HG03442 (cell line): ENCODE results near the gene CASQ1.
A peak's percentile ranks its signal among the peaks of the same experiment; 100 is the strongest.

Source experiments
- ATAC-seq: cut with Tn5 transposase; IDR thresholded peaks from one replicate; pipeline ENCODE4 v1.9.1; 2021; ENCODE audit warnings: mild to moderate bottlenecking, moderate library complexity; ENCODE audit not compliant: unreplicated experiment

Gene CASQ1

DNA sequence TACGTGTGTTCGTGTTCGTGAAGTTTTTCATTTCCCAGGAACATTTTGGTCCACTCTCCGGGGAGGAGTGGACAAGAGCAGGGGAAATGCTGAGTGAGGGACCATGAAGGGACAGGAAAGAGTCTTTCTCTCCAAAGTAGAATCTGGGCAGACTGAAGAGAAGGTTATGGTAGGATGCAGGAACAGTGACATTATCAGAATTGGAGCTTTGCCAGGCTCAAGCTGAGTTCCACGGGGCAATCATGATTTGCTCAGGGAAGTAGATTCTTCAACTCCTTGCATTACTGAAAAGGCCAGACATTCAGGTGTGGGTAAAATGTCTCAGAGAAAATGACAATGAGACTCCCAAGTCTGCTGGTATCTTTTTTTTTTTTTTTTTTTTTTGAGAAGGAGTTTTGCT lies 22.4 kb upstream of the CASQ1 start:
- no peak for ATAC-seq

DNA sequence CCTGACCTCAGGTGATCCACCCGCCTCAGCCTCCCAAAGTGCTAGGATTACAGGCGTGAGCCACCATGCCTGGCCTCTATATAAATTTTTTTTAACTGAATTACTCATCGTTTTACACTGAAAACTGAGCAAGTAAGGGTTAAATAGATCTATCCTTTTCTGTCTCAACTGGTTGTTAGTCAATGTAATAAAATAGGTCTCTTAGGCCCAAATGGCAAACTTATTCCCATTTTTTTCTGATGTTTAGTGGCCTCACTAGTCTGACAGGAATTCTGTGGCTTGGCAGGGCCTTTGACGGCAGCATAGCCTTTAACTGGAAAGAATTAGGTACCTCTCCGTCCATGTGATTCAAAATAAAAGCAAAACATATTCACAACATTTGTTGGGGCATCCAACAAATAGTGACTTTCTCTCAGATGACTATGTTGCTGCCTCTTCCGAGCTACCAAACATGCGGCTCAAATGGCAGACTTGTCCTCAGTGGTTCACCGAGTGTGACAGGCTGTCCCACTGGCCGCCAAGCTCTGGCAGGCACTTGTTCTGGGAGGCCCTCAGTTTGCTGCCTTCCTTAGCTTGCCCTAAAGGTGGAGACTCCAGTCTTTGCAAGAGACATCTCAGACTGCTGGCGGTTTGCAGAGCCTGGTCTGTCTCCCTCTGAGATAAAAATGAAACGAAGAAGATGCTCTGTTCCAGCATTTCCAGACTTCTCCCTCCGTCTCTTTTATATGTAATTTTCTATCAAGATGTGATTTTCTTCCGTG lies 21.6 kb upstream of the CASQ1 start:
- ATAC-seq: no peak

DNA sequence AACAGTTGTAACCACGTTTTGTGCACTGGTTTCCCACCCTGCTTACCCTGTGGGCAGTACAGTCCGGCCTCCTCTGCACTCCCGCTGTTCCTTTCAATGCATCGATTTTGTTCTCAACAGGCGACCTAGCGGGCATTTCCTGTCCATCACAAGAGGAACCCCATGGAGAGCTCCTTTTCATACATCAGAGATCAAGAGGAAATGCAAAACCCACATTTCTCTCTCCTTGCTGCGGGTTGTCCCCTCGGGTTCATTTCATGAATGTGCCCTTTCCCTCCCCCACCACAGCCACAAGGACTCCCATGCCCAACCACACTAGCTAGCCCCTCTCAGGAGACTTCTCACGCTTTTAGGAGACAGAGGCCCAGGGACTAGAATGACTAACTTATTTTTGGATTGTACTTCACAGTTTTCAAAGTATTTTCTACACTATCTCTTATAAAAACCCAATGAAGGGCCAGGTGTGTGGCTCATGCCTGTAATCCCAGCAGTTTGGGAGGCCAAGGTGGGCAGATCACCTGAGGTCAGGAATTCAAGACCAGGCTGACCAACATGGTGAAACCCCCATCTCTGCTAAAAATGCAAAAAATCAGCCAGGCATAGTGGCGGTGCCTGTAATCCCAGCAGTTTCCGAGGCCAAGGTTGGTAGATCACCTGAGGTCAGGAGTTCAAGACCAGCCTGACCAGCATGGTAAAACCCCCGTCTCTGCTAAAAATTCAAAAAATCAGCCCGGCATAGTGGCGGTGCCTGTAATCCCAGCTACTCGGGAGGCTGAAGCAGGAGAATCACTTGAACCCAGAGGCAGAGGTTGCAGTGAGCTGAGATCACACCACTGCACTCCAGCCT lies 20.6 kb upstream of the CASQ1 start:
- peak; percentile 73 for ATAC-seq

- no peak for ATAC-seq
These were observed 19.0 kb upstream of the CASQ1 start for GRCh38 chr1:160171354-160171753.

DNA sequence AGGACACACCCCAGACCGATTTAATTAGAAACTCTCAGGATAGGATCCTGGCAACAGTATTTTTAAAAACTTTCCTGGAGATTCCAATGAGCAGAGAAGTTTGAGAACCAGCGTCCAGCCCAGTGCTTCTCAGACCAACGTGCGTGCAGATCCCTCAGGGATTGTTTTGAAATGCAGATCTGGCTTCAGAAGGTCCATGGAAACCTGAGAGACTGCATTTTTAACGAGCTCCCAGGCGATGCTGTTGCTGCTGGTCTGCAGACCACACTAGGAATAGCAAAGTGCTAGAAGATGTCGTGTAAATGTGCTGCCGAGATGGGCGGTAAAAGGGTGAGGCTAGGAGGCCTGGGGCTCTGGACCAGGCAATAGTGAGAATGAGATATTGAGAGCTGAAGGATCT lies 18.4 kb upstream of the CASQ1 start:
- ATAC-seq: no peak

DNA sequence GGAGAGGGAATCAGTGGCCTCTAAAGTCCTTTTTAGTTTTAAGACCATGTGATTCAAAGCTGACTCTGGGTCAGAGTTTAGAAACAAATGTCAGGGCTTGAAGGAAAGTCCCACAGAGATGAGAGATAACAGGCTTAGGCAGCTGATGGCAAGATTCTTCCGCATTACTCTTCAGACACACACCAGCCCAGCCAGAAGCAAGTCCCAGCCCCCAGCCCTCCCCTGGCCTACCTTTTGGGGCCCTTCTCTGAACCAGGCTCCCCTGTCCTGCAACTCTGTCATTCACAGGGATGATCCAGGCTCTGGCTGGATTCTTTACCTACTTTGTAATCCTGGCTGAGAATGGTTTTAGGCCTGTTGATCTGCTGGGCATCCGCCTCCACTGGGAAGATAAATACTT lies 13.1 kb upstream of the CASQ1 start:
- ATAC-seq: no peak

DNA sequence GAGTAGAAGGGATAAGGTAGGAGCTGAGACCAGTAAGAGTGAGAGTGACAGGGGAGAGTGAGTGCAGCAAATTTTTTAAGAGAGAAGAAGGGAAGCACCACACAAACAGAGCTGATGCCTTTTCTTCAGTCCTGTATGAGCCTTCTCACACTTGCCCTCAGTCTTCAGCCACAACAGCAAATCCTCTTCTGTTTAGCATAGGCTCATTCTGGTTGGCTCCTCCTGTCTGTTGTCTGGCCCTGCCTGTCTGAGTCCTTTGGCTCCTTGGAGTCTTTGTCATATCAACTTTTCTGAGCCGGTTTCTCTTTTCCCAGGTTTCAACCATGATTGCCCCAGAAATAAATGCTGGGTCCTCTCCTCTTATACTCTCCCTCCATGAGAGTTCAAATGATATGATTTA lies 12.7 kb upstream of the CASQ1 start:
- ATAC-seq: no peak

- no peak for ATAC-seq
These were observed 11.6 kb upstream of the CASQ1 start for GRCh38 chr1:160178731-160179130.

DNA sequence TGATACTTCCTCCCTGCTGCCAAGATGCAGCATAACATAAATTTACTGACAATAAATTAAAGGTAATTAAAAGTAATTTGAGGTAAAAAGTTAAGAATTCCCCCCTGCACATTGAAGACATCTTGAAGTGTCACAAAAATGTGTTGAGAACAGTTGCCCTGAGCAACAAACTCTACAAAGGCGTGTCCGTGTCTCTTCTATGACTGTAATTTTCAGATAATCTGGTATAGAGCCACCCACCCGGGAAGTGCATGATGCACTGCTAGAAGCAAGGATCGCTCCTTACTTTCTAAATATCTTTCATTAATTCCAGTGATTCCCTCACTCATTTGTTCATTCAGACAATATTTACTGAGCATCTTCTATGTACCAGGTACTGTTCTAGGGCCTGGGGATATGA lies 11.0 kb upstream of the CASQ1 start:
- ATAC-seq: no peak

DNA sequence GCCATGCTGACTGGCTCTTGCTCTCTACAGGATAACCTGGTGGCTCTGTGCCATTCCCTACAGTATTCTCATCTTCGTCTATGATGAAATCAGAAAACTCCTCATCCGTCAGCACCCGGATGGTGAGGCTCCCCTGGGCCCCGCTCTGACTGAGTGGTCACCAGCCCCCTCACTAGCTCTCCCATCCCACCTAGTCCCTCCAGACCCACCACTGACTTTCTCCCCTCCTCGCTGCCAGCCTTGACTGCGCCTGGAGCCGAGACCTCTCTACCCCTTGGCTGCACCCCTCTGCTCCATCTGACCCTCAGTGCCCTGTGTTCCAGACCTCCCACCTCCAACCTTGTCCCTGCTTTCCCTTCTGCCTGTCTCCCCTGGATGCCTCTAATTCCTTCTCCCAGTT lies 4.1 kb upstream of the CASQ1 start:
- no peak for ATAC-seq

- ATAC-seq: no peak
These were observed 3.6 kb upstream of the CASQ1 start for GRCh38 chr1:160186729-160187128.

DNA sequence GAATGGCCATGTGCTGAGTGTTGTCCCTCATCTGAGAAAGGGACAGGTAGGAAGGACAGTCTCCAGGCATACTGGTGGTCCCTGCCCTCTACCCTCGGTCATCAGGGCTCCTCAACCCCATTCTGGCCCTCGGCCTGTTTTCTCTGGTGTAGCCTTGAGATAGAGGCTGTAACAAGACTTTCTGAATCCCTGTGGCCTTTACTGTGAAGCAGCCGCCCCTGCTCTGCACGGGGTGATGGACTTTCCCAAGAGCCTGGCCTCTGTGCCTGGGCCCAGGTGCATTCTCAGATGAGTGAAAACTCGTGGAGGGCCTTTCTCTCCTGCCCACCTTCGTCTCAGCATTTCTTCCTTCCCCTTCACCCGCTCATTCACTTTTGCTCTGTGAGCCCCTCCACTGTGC lies 3.0 kb upstream of the CASQ1 start:
- no peak for ATAC-seq

DNA sequence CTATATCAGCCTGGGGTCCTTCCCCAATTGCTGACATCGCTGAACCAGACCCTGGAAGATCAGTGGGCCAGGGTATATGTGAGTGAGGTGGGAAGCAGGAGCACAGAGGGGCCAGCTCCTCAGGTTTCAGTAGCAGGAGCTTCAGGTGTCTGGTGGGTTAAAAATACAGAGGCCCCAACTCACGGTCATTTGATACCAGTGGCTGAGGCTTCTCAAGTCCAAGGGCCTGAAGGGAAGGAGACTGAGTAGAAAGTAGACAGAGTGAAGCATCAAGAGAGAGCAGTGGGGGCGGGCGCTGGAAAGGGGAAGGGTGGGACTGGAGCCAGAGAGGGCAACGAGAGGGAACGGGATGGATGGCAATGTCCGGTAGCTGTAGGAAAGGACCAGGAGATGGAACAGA lies 2.0 kb upstream of the CASQ1 start:
- no peak for ATAC-seq

- no peak for ATAC-seq
These were observed 1.4 kb downstream of the CASQ1 start for GRCh38 chr1:160191756-160192155.

DNA sequence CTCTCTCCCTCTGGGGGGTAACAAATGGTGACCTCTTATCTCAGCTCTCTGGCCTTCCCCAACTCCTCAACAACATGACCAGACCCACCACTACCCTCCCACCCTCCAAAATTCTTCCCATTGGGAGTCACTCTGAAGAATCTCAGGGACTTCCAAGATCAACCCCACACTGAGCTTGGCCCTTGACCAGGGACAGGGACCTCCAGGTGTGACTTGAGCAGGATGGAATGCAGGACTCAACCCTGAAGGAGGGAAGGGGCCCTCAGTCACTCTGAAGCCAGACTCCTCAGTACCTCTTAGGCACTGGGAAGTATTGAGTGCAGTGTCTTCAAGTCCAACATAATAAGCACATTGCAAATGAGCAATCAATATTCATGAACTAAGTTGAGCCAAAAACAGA lies 1.9 kb downstream of the CASQ1 start:
- no peak for ATAC-seq

DNA sequence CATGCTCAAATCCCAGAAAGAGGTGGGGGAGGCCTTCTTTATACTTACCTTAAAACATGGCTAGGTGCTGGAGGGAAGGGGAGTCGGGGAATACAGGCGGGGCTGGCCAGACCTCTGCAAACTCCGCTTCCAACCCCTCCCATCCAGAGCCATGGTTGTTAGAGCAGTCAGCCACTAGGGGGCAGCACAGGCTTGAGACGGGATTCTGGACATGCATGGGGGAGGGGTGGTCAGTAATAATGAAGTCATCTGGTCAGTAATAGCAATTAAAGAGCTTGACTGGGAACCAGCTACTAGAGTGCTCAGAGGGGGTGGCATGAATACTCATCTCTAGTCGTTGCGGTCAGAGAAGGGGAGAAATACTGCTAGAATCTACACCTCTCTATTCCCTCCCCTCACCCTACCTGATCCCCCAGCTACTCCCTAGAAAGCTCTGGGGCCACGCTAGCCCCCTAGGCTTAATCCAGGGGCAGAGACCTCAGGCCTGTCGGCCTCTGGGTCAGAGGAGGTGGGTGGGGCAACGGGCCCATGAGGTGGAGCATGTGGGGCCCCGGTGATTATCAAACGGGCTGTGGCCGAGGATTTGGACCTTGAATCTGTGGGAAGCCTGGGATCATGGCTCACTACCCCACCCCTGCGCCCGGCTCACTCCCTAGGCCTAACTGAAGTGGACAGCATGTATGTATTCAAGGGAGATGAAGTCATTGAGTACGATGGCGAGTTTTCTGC lies 2.9 kb downstream of the CASQ1 start:
- peak; percentile 69 for ATAC-seq

- ATAC-seq: no peak
These were observed 3.7 kb downstream of the CASQ1 start for GRCh38 chr1:160193832-160194736.

GRCh38 chr1:160194737-160195059 lies 4.3 kb downstream of the CASQ1 start:
- no peak for ATAC-seq

GRCh38 chr1:160196143-160196542 lies 5.8 kb downstream of the CASQ1 start:
- no peak for ATAC-seq

GRCh38 chr1:160197231-160197630 lies 6.9 kb downstream of the CASQ1 start:
- no peak for ATAC-seq

- ATAC-seq: no peak
These were observed 10.4 kb downstream of the CASQ1 start for GRCh38 chr1:160200786-160201185.
